ENCODE results near the gene AKNAD1. TPM values are rescaled to one million over a fixed set of nuclear protein-coding genes. Genes with fewer than 3 reads are reported as not detected.

The AKNAD1 gene
- total RNA-seq, 3 donors from 2014 or later: 2.3 to 4.1 (median 2.9) TPM

DNA sequence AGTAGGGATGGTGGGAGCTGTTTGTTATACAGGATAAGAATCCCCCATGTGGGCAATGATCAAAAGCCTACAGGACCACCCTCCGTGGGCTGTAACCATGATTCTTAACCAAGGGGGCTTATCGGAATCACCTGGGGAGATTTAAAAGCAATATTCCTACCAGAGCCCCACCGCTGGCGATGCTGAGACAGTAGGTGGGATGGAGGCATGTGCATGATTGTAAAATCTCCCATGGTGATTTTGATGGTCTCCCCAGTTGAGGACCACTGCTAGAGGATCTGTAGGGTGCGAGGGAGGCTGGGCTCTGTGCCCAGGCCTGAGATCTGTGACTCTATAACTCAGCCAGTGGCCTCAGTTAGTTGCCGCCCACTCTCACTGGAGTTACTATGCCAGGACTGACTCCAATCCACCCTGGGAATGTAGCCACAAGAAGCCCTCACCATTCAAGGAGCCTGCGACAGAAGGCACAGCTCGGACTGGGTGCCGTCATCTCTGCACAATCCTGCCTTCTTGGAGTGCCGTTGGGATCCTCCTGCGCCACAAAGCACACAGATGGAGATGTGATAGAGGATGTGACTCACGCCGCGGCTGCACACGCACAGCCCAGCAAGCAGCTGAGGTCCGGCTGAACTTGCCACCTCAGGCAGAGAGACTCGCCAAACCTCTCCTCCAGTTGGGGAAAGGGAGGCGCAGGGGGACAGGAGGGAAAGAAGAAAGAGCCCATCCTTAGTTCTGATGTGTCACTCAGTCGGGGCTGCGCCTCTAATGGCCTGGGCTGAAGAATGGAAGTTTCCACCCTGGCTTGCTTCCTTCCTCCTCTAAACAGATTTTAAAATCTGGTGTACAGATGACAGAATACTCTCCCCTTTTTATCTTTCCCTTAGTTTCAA is 26.5 kb downstream of the AKNAD1 start:
- H3K4me3 ChIP-seq: peak overlapping the region; percentile 18 to 54 (median 26)
- TF ChIP-seq CTCF (IDR thresholded peaks at IDR 0.05) (no peak), POLR2A (IDR thresholded peaks at IDR 0.05) (no peak), POLR2AphosphoS5 (IDR thresholded peaks at IDR 0.05) (peak; percentile 47 to 77 (median 52))
- intact Hi-C loops (cut with DNase I; ENCODE audit: low total_unique reads): no loop called here
- H3K4me1 ChIP-seq: peaks cover 0 to 2% of the 10 kb centered on the region in 2 donors
- no peaks in the 10 kb centered on the region for H3K9me3 ChIP-seq
- peak; percentile 54 to 76 for DNase-seq (ENCODE audit: low spot score in 2 of 2)
- H3K36me3 ChIP-seq: no peaks in the 10 kb centered on the region
- H3K27ac ChIP-seq: peak overlapping the region; percentile 73 to 94
- H3K27me3 ChIP-seq: no peaks in the 10 kb centered on the region

DNA sequence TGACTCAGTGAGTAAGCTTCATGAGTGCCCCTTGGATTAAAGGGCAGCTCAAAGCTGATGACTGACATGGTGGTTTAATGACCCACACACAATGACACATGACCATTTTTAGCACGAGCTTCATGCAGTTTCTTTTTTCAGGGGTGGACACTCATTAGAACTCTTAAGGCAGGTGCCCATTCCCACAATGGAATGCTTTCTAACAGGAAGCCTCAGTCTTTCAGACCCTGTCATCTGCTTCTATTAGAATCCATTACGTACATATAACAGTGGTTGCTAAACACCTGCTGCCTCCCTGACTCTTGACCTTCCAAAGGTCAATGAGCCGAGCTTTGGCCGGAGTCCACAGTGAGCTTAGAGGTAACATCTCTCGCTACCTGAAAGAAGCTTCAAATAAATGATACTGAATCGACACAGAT is 27.4 kb downstream of the AKNAD1 start:
- no peak for TF ChIP-seq POLR2A (IDR thresholded peaks at IDR 0.05)
- no peak for TF ChIP-seq POLR2AphosphoS5 (IDR thresholded peaks at IDR 0.05)
- no peak for TF ChIP-seq CTCF (IDR thresholded peaks at IDR 0.05)
- Histone ChIP-seq H3K36me3 (no peaks in the 10 kb centered on the region), H3K27ac (peak overlapping the region; percentile 73 to 94), H3K27me3 (no peaks in the 10 kb centered on the region), H3K4me3 (peak overlapping the region in 1 of 3 donors; percentile 26), H3K4me1 (peaks cover 0 to 2% of the 10 kb centered on the region in 2 donors), H3K9me3 (no peaks in the 10 kb centered on the region)
- intact Hi-C loops (cut with DNase I; ENCODE audit: low total_unique reads): no loop called here
- no peak for DNase-seq (ENCODE audit: low spot score in 2 of 2)

- intact Hi-C loops (cut with DNase I; ENCODE audit: low total_unique reads): no loop called here
- peak; percentile 83 to 92 for DNase-seq (ENCODE audit: low spot score in 2 of 2)
- Histone ChIP-seq H3K9me3 (no peaks in the 10 kb centered on the region), H3K36me3 (no peaks in the 10 kb centered on the region), H3K4me1 (peaks cover 0 to 2% of the 10 kb centered on the region in 2 donors), H3K27ac (peak overlapping the region; percentile 73 to 94), H3K4me3 (peak overlapping the region in 2 of 3 donors; percentile 26 to 45), H3K27me3 (no peaks in the 10 kb centered on the region)
- TF ChIP-seq POLR2A (IDR thresholded peaks at IDR 0.05) (no peak), POLR2AphosphoS5 (IDR thresholded peaks at IDR 0.05) (peak; percentile 62 to 79 (median 69)), CTCF (IDR thresholded peaks at IDR 0.05) (peak; percentile 70 to 89 (median 89))
Observed at GRCh38 chr1:108828074-108828961, 28.6 kb downstream of the AKNAD1 start.

DNA sequence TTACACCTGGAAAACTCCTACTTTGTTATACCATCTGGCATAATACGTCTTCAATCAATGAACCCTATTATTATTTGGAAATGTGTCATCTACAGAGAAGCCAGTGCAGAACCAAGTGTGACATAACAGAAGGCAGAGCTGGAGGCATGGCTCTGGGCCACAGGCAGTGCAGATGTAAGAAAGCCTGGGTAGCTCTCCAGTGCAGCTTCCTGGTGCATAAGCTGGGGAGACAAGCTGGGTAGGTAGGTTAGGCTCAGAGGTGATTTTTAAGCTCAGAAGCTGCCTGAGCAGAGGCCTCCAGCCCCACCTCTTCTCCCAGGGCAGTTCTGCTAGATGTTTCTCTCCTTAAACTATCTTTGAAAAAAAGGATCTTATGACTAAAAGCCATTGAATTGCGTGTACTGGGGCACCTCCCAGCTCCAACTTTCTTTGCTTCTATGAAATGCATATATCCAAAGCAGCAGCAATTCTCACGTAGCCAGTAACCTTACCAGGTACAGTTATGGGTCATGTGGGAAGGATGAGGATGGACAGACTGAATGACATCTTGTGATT is 30.7 kb downstream of the AKNAD1 start:
- TF ChIP-seq POLR2A (IDR thresholded peaks at IDR 0.05): no peak
- no peak for TF ChIP-seq CTCF (IDR thresholded peaks at IDR 0.05)
- no peak for TF ChIP-seq POLR2AphosphoS5 (IDR thresholded peaks at IDR 0.05)
- no peaks in the 10 kb centered on the region for H3K36me3 ChIP-seq
- no peak overlapping the region for H3K4me3 ChIP-seq
- intact Hi-C loops (cut with DNase I; ENCODE audit: low total_unique reads): no loop called here
- DNase-seq (ENCODE audit: low spot score in 2 of 2): no peak
- no peaks in the 10 kb centered on the region for H3K27me3 ChIP-seq
- peaks cover 0 to 2% of the 10 kb centered on the region in 2 donors for H3K4me1 ChIP-seq
- H3K9me3 ChIP-seq: no peaks in the 10 kb centered on the region
- H3K27ac ChIP-seq: no peak overlapping the region

Measured in breast epithelium (tissue), 4 donors.